Rectal smooth muscle tissue (tissue), 1 donor: ENCODE data around the gene L3HYPDH.

Source experiments
- H3K27ac ChIP-seq: one replicate; pipeline ENCODE4 v1.7.0; 2013; ENCODE audit warnings: low read depth, low read length, inconsistent platforms
- H3K27me3 ChIP-seq: one replicate; pipeline ENCODE4 v1.7.0; 2013; ENCODE audit warnings: low read length; ENCODE audit not compliant: control insufficient read depth, insufficient read depth
- H3K36me3 ChIP-seq: one replicate; pipeline ENCODE4 v1.7.0; 2013; ENCODE audit warnings: low read length; ENCODE audit not compliant: control insufficient read depth, insufficient read depth
- H3K4me1 ChIP-seq: one replicate; pipeline ENCODE4 v1.7.0; 2013; ENCODE audit warnings: low read length; ENCODE audit not compliant: control insufficient read depth, insufficient read depth
- H3K4me3 ChIP-seq: one replicate; pipeline ENCODE4 v1.7.0; 2013; ENCODE audit warnings: low read length
- H3K9ac ChIP-seq: one replicate; pipeline ENCODE4 v1.7.0; 2013; ENCODE audit warnings: low read length

L3HYPDH gene

GRCh38 chr14:59500732-59501131 lies 16.5 kb upstream of the L3HYPDH start:
- H3K27ac ChIP-seq: no peak overlapping the region
- no peaks in the 10 kb centered on the region for H3K36me3 ChIP-seq
- no peak overlapping the region for H3K4me3 ChIP-seq
- no peaks in the 10 kb centered on the region for H3K27me3 ChIP-seq
- H3K9ac ChIP-seq: no peak overlapping the region
- H3K4me1 ChIP-seq: no peaks in the 10 kb centered on the region

- Histone ChIP-seq H3K27ac (no peak overlapping the region), H3K4me3 (no peak overlapping the region), H3K36me3 (peaks cover 25% of the 10 kb centered on the region), H3K27me3 (no peaks in the 10 kb centered on the region), H3K9ac (no peak overlapping the region), H3K4me1 (no peaks in the 10 kb centered on the region)
These were observed 8.2 kb upstream of the L3HYPDH start for GRCh38 chr14:59492384-59492783.

DNA sequence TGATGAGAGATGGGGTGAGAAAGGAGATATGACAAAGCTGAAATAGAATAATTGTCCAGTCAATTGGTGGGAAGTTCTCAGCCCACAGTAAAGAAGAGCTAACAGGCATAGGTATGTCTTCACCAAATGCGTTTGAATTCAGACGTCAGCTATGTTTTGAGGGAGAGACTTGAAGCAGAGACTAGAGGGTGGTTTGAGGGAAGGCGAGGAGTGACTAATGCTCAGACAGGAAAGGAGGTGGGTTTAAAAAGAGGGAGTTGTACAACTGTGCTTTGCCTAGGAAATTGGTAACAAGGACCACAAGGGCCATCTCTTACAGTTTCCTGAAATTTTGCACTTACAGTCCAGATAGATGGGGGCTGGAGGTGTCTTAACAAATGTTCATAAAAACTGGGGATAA lies 6.5 kb upstream of the L3HYPDH start:
- Histone ChIP-seq H3K4me3 (no peak overlapping the region), H3K27me3 (no peaks in the 10 kb centered on the region), H3K27ac (no peak overlapping the region), H3K9ac (no peak overlapping the region), H3K4me1 (no peaks in the 10 kb centered on the region), H3K36me3 (peaks cover 25% of the 10 kb centered on the region)

DNA sequence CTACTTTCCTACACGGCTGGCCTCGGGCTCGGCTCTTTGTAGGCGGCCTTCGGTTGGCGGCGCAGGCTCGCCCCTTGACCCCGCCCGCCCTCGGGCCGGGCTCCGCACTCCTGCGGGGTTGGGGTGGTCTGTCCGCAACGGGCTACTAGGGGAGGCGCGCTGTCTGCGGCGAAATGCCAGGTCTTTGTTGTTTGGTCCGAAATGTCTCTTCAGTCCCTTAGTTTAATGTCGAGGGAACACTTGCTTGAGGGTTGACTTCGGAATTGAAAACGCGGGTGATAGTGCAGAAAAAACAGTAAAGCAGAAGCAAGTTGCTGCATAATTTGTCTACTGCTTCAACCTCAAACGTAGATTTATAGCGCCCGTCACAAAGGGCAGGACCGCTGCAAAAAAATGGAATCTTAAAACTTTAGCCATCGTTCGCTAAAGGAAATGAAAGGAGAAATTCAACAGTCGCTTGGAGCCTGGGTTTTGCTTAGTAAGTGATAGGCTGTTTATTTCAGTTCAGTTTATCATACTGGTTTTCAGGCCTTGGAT lies 499 bp upstream of the L3HYPDH start:
- peak overlapping the region; percentile 52 for H3K9ac ChIP-seq
- no peaks in the 10 kb centered on the region for H3K27me3 ChIP-seq
- H3K4me3 ChIP-seq: peak overlapping the region; percentile 82
- peaks cover 10% of the 10 kb centered on the region for H3K4me1 ChIP-seq
- H3K27ac ChIP-seq: peak overlapping the region; percentile 91
- peaks cover 11% of the 10 kb centered on the region for H3K36me3 ChIP-seq

DNA sequence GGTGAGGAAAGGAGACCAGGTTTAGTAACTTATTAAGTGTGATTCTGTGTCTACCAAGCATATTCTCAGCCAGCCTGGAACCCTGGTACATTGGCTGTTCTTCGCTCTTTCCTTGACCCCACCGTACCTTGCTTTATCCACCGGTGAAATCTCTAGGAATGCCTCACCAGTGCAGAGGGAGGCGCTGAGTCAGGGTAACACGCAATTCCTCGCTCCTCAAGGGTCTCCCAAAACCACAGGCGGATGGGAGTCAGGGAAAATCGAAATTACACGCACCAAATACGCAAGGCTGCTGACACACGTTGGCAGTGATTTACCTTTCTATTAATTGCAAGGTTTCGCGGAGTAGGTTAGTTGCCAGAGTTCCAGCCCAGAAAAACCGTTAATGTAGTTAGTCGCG lies 845 bp downstream of the L3HYPDH start:
- Histone ChIP-seq H3K4me3 (peak overlapping the region; percentile 82), H3K36me3 (peaks cover 4% of the 10 kb centered on the region), H3K9ac (peak overlapping the region; percentile 28), H3K27ac (peak overlapping the region; percentile 91), H3K4me1 (peaks cover 10% of the 10 kb centered on the region), H3K27me3 (no peaks in the 10 kb centered on the region)

GRCh38 chr14:59482541-59483331 lies 1.5 kb downstream of the L3HYPDH start:
- Histone ChIP-seq H3K27me3 (no peaks in the 10 kb centered on the region), H3K36me3 (peaks cover 2% of the 10 kb centered on the region), H3K4me1 (peaks cover 10% of the 10 kb centered on the region), H3K27ac (peak overlapping the region; percentile 91), H3K4me3 (peak overlapping the region; percentile 82), H3K9ac (no peak overlapping the region)

DNA sequence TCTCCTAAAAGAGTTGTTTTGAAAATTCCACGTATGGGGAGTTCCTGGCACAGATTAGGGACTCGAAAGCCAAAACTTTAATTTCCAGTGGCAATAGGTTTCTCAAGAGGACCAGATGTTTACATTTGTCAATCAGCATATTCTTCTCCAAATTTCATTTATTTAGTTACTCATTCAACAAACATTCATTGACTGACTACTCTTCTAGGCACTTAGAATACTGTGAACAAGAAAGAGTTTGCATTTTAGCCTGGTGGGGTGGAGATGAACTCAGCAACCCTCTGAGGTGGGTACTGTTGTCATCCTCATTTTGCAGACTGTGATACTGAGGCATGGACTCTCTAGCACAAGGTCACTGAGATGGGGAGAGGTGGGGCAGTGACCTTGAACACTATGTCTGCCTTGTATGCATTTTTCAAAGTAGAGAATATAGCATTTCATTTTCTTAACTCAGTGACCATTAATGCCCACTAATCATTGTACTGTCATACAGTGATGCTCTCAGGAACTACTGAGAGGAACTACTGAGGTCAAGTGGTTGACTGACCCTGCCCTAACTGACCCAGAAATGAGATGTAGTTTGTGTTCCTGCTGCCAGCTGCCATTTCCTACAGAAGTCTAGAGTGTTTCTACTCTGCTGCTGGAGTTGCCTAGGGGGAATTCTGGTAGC lies 2.2 kb downstream of the L3HYPDH start:
- H3K9ac ChIP-seq: no peak overlapping the region
- H3K27me3 ChIP-seq: no peaks in the 10 kb centered on the region
- peak overlapping the region; percentile 91 for H3K27ac ChIP-seq
- H3K4me3 ChIP-seq: peak overlapping the region; percentile 7
- H3K4me1 ChIP-seq: peaks cover 10% of the 10 kb centered on the region
- H3K36me3 ChIP-seq: no peaks in the 10 kb centered on the region

DNA sequence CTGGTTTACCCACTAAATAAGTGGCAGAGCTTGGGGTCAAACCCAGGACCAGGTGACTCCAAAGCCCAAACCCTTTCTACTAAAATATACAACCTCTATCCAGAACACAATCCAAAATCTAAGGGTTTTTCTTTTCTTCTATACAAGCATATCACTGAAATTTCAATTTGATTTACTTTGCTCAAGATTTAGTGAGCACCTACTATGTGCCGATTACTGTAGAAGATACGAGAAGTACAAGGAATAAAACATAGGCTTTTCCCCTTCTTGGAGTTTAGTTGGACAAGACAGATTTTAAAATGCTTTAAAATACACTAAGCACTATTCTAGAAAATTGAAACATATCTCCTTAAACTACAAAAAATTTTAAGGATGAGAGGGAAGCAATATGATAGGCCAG lies 2.8 kb downstream of the L3HYPDH start:
- Histone ChIP-seq H3K27me3 (no peaks in the 10 kb centered on the region), H3K4me3 (no peak overlapping the region), H3K27ac (no peak overlapping the region), H3K9ac (no peak overlapping the region), H3K36me3 (no peaks in the 10 kb centered on the region), H3K4me1 (peaks cover 10% of the 10 kb centered on the region)

DNA sequence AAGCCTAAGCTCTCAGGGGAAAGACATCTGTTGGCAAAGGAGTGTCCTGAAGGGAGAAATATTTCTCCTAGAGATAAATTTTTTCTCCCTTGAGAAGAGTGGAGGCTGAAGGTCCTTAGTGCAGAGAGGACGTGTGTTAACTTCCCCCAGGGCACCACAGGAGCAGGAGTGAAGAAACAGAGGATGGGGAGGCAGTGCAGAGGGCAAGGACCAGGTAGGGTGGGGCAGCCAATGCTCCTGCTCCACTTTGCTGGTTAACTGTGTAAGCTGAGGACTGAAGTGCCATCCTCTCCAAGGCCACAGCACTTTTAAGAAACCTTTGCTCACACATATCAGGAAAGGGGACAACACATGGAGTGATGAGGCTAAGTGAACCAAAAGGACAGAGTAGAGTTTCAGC lies 4.0 kb downstream of the L3HYPDH start:
- Histone ChIP-seq H3K36me3 (no peaks in the 10 kb centered on the region), H3K4me3 (no peak overlapping the region), H3K27ac (no peak overlapping the region), H3K4me1 (peaks cover 10% of the 10 kb centered on the region), H3K9ac (no peak overlapping the region), H3K27me3 (no peaks in the 10 kb centered on the region)

DNA sequence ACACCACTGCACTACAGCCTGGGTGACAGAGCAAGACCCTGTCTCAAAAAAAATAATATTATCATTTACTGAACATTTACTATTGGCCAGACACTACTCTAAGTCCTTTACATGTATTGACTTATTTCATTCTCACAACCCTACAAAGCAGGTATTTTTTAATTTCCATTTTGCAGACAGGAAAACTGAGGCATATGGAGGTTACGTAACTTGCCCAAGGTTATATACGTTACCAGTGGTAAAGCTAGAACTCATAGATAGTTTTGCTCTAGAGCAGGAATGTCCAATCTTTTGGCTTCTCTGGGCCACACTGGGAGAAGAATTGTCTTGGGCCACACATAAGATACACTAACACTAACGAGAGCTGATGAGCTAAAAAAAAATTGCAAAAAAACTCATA lies 5.7 kb downstream of the L3HYPDH start:
- no peak overlapping the region for H3K4me3 ChIP-seq
- H3K36me3 ChIP-seq: peaks cover 5% of the 10 kb centered on the region
- H3K9ac ChIP-seq: no peak overlapping the region
- no peaks in the 10 kb centered on the region for H3K27me3 ChIP-seq
- peaks cover 10% of the 10 kb centered on the region for H3K4me1 ChIP-seq
- no peak overlapping the region for H3K27ac ChIP-seq

DNA sequence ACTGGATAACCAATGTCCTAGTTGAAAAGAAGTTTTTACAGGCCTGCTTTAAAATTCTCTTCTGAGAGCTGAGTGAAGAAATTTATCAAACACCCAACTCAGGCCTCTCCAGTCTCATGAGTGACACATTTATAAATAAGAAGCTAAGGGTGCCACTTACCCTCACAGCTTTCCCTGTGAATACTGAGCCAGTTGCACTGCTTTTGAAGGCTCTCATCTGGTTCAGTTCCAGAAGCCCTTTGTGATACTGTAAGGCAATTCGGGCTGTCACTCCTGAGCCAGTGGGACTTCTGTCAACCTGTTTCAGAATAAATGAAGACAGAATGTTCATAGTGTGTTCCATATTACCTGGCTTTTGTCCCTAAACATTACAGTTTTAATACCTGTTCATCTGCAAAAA lies 8.5 kb downstream of the L3HYPDH start:
- Histone ChIP-seq H3K36me3 (peaks cover 8% of the 10 kb centered on the region), H3K4me3 (no peak overlapping the region), H3K9ac (no peak overlapping the region), H3K27ac (no peak overlapping the region), H3K27me3 (no peaks in the 10 kb centered on the region), H3K4me1 (no peaks in the 10 kb centered on the region)

- Histone ChIP-seq H3K36me3 (peaks cover 8% of the 10 kb centered on the region), H3K4me3 (no peak overlapping the region), H3K9ac (no peak overlapping the region), H3K27me3 (no peaks in the 10 kb centered on the region), H3K27ac (no peak overlapping the region), H3K4me1 (no peaks in the 10 kb centered on the region)
These were observed 10.0 kb downstream of the L3HYPDH start for GRCh38 chr14:59474172-59474571.
